HUES6 (cell line): ENCODE measurements around the gene COL15A1.

Experiments used
- H3K27ac ChIP-seq: 2 replicates; pipeline ENCODE4 v1.7.0; 2013; ENCODE audit warnings: low read depth, mild to moderate bottlenecking, low read length, inconsistent platforms
- H3K27me3 ChIP-seq: 2 replicates; pipeline ENCODE4 v1.6.1; 2013; ENCODE audit warnings: low read length; ENCODE audit not compliant: control insufficient read depth, insufficient read depth
- H3K36me3 ChIP-seq: 2 replicates; pipeline ENCODE4 v1.6.1; 2013; ENCODE audit warnings: low read length; ENCODE audit not compliant: control insufficient read depth, insufficient read depth
- H3K4me1 ChIP-seq: 2 replicates; pipeline ENCODE4 v1.6.1; 2013; ENCODE audit warnings: low read length; ENCODE audit not compliant: control insufficient read depth, insufficient read depth
- H3K4me3 ChIP-seq: 2 replicates; pipeline ENCODE4 v1.5.1; 2013; ENCODE audit warnings: low read depth, low read length
- H3K9ac ChIP-seq: one replicate; pipeline ENCODE4 v1.6.1; 2013; ENCODE audit warnings: mild to moderate bottlenecking, low read length
- H3K9me3 ChIP-seq: 2 replicates; pipeline ENCODE4 v1.6.1; 2013; ENCODE audit warnings: low read depth, low read length; ENCODE audit not compliant: control insufficient read depth, insufficient read depth

Gene COL15A1

DNA sequence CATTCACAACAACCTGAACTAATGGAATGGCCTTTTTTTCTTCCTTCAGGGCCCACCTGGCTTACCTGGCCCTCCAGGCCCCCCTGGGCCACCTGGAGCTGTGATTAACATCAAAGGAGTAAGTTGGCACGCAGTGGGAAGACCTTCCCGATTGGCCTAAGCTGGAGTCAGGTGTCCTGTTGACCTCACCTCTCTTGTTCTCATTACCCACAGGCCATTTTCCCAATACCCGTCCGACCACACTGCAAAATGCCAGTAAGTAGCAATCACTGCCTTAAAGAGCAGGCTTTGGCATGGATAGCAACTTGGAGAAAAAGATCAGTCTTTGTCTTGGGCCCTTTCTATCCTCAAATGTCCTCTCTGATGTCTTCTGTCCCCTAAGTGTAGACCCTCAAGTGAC lies 105.9 kb downstream of the COL15A1 start:
- no peaks in the 10 kb centered on the region for H3K27me3 ChIP-seq
- no peak overlapping the region for H3K27ac ChIP-seq
- no peaks in the 10 kb centered on the region for H3K36me3 ChIP-seq
- peaks cover 4% of the 10 kb centered on the region; the same call in 1 of the 2 replicates for H3K9me3 ChIP-seq
- H3K4me3 ChIP-seq, result no peak overlapping the region
- no peaks in the 10 kb centered on the region; the same call in 1 of the 2 replicates for H3K4me1 ChIP-seq
- H3K9ac ChIP-seq, result no peak overlapping the region

- H3K9ac ChIP-seq, result no peak overlapping the region
- no peak overlapping the region for H3K4me3 ChIP-seq
- no peaks in the 10 kb centered on the region for H3K36me3 ChIP-seq
- H3K4me1 ChIP-seq, result no peaks in the 10 kb centered on the region; the same call in 1 of the 2 replicates
- H3K27me3 ChIP-seq, result no peaks in the 10 kb centered on the region
- H3K27ac ChIP-seq, result no peak overlapping the region
- no peaks in the 10 kb centered on the region for H3K9me3 ChIP-seq
Measured at GRCh38 chr9:99050292-99050911, 106.7 kb downstream of the COL15A1 start.

GRCh38 chr9:99050924-99051323 lies 107.2 kb downstream of the COL15A1 start:
- H3K4me3 ChIP-seq, result no peak overlapping the region
- H3K27ac ChIP-seq, result no peak overlapping the region
- H3K4me1 ChIP-seq, result no peaks in the 10 kb centered on the region; the same call in 1 of the 2 replicates
- no peak overlapping the region for H3K9ac ChIP-seq
- no peaks in the 10 kb centered on the region for H3K27me3 ChIP-seq
- no peaks in the 10 kb centered on the region for H3K36me3 ChIP-seq
- no peaks in the 10 kb centered on the region for H3K9me3 ChIP-seq

- H3K9ac ChIP-seq, result no peak overlapping the region
- no peaks in the 10 kb centered on the region for H3K36me3 ChIP-seq
- H3K4me1 ChIP-seq, result no peaks in the 10 kb centered on the region; the same call in 1 of the 2 replicates
- no peaks in the 10 kb centered on the region for H3K27me3 ChIP-seq
- no peak overlapping the region for H3K27ac ChIP-seq
- no peaks in the 10 kb centered on the region for H3K9me3 ChIP-seq
- no peak overlapping the region for H3K4me3 ChIP-seq
Measured at GRCh38 chr9:99051406-99051805, 107.7 kb downstream of the COL15A1 start.

DNA sequence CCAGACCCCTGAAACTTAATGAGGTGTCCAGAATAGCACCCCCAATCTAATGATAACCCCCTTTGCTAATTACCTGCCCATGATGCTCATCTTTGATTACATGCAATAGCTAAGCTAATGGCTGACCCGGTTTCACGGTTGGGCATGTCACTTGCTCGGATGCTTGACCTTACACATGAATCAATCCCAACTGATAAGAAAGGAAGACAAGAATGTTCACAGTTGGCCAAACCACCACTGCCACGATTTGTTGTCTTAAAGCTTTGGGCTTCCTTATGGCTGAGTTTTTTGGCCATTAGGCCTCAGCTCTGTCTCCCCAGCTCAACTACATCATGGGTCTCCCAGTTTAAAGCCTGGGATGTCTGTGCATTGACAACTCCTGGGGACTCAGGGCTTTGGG lies 108.1 kb downstream of the COL15A1 start:
- no peaks in the 10 kb centered on the region; the same call in 1 of the 2 replicates for H3K4me1 ChIP-seq
- no peak overlapping the region for H3K27ac ChIP-seq
- no peaks in the 10 kb centered on the region for H3K27me3 ChIP-seq
- no peaks in the 10 kb centered on the region for H3K9me3 ChIP-seq
- H3K4me3 ChIP-seq, result no peak overlapping the region
- no peak overlapping the region for H3K9ac ChIP-seq
- no peaks in the 10 kb centered on the region for H3K36me3 ChIP-seq

DNA sequence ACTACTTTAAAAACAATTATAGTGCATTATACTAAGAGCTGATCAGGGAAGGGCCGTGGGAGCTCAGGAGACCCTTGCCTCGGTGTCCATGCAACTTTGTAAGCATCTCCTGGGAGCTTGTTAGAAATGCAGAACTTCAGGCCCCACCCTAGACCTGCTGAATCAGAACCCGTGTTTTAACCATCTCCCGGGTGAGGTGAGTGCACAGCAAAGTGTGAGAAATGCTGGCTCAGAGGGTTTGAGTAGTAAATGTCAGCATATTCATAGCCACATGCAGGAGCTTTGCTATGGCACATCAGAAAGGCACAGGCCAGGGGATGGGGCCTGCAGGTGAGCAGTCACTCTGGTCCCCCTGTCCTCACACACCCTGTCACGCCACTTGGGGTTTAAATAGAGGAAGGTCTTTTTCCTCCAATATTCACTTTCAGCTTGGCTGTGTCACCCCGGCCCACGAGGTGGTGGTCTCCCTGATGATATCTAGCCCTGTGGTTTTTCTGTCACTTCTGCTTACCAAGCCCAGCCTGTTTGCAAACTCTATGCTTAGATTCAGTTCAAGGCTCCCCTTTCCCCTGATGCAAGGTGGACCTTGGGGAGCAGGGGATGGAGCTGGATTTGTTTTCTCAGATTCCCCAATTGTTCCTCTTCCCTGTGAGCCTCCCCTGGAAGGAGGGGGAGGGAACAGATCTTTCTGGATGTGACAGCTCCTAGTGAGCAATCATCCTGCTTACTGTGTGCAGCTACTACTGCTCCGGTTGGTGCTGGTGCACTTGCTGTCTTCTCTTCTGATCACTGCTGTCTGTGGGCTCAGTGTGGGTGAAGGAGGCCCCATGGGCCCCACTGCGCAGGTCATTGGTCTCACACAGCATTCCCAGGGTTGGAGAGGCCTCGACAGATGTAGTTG lies 109.4 kb downstream of the COL15A1 start:
- H3K27me3 ChIP-seq, result no peaks in the 10 kb centered on the region
- no peak overlapping the region for H3K27ac ChIP-seq
- H3K9me3 ChIP-seq, result no peaks in the 10 kb centered on the region
- no peaks in the 10 kb centered on the region; the same call in 1 of the 2 replicates for H3K4me1 ChIP-seq
- no peaks in the 10 kb centered on the region for H3K36me3 ChIP-seq
- no peak overlapping the region for H3K9ac ChIP-seq
- no peak overlapping the region for H3K4me3 ChIP-seq

- Histone ChIP-seq H3K36me3 (no peaks in the 10 kb centered on the region), H3K27me3 (no peaks in the 10 kb centered on the region), H3K4me1 (no peaks in the 10 kb centered on the region; the same call in 1 of the 2 replicates), H3K4me3 (no peak overlapping the region), H3K9me3 (no peaks in the 10 kb centered on the region), H3K27ac (no peak overlapping the region), H3K9ac (no peak overlapping the region)
Measured at GRCh38 chr9:99054581-99054980, 110.9 kb downstream of the COL15A1 start.

GRCh38 chr9:99055384-99055783 lies 111.7 kb downstream of the COL15A1 start:
- no peaks in the 10 kb centered on the region; the same call in 1 of the 2 replicates for H3K4me1 ChIP-seq
- H3K27ac ChIP-seq, result no peak overlapping the region

DNA sequence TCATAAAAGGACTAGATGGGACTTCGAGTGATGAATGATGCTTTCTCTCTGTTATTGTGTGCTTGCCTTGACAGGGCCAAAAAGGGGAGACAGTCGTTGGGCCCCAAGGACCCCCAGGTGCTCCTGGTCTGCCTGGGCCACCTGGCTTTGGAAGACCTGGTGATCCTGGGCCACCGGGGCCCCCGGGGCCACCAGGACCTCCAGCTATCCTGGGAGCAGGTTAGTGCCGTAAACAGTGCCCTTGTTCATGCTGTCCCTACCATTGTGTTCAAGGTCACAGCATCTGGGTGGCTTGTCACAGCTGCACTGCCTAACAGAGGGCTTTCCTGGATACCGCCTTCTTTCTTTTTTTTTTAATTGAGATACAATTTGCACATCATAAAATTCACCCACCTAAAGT lies 112.5 kb downstream of the COL15A1 start:
- Histone ChIP-seq H3K4me3 (no peak overlapping the region), H3K27me3 (no peaks in the 10 kb centered on the region), H3K4me1 (no peaks in the 10 kb centered on the region; the same call in 1 of the 2 replicates), H3K9me3 (no peaks in the 10 kb centered on the region), H3K27ac (no peak overlapping the region), H3K36me3 (no peaks in the 10 kb centered on the region), H3K9ac (no peak overlapping the region)

More at GRCh38 chr9:99055384-99055783, 111.7 kb downstream of the COL15A1 start:
- no peaks in the 10 kb centered on the region for H3K9me3 ChIP-seq
- no peak overlapping the region for H3K4me3 ChIP-seq
- H3K36me3 ChIP-seq, result no peaks in the 10 kb centered on the region
- no peaks in the 10 kb centered on the region for H3K27me3 ChIP-seq
- no peak overlapping the region for H3K9ac ChIP-seq

- Histone ChIP-seq H3K4me3 (no peak overlapping the region), H3K4me1 (no peaks in the 10 kb centered on the region; the same call in 1 of the 2 replicates), H3K27ac (no peak overlapping the region)
Measured at GRCh38 chr9:99056886-99057664, 113.4 kb downstream of the COL15A1 start.

More at GRCh38 chr9:99056886-99057664, 113.4 kb downstream of the COL15A1 start:
- Histone ChIP-seq H3K36me3 (no peaks in the 10 kb centered on the region), H3K9me3 (no peaks in the 10 kb centered on the region), H3K27me3 (no peaks in the 10 kb centered on the region), H3K9ac (no peak overlapping the region)
